ENCODE data around the gene GYG2. TPM values are rescaled to one million over a fixed set of nuclear protein-coding genes. Genes with fewer than 3 reads are reported as not detected.

The GYG2 gene
- polyA plus RNA-seq, 1 donor from 2014 or later, result 6.3 TPM

DNA sequence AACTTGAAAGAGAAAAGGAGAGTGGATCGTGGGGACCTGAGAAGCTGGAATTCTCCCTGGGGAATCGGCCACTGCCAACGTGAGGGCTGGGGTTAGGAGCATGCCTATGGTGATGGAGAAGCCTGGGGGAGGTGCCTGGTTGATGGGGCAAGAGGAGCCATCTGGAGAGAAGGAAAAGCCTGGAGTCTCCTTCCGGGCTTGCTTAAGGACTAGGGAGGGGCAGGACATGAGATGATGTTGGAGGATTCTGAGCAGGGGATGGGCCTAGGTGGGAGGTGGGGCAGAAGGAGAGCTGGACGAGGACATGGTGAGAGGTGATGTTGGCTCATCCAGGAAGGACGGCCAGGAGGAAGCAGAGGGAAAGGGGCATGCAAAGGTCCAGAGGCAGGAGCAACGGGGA, 35.0 kb upstream of the GYG2 start:
- no peaks in the 10 kb centered on the region for H3K36me3 ChIP-seq (ENCODE audit: insufficient read depth, low read length)
- no peak overlapping the region for H3K4me2 ChIP-seq (ENCODE audit: low read length)
- H3F3A ChIP-seq (ENCODE audit: insufficient read depth, low read length, poor library complexity, severe bottlenecking), result no peaks in the 10 kb centered on the region
- no peaks in the 10 kb centered on the region for H3K9me2 ChIP-seq (ENCODE audit: insufficient read depth, low read length)
- no peak overlapping the region for H2AFZ ChIP-seq (ENCODE audit: low read depth, low read length)
- H3K79me2 ChIP-seq (replicated peaks; ENCODE audit: insufficient read depth, low read length), result no peaks in the 10 kb centered on the region
- H3K4me3 ChIP-seq (ENCODE audit: low read length), result no peak overlapping the region
- no peak overlapping the region for H3K9ac ChIP-seq (ENCODE audit: low read length)
- H4K20me1 ChIP-seq (ENCODE audit: insufficient read depth), result no peaks in the 10 kb centered on the region
- H3K9me3 ChIP-seq (ENCODE audit: low read length), result no peaks in the 10 kb centered on the region
- H3K27ac ChIP-seq (ENCODE audit: low read length), result no peak overlapping the region
- no peaks in the 10 kb centered on the region for H3K27me3 ChIP-seq (ENCODE audit: insufficient read depth, low read depth, low read length)
- TF ChIP-seq EP300 (conservative IDR thresholded peaks at IDR 0.05; ENCODE audit: poor library complexity, severe bottlenecking), result no peak
- TF ChIP-seq, protein P1, sequence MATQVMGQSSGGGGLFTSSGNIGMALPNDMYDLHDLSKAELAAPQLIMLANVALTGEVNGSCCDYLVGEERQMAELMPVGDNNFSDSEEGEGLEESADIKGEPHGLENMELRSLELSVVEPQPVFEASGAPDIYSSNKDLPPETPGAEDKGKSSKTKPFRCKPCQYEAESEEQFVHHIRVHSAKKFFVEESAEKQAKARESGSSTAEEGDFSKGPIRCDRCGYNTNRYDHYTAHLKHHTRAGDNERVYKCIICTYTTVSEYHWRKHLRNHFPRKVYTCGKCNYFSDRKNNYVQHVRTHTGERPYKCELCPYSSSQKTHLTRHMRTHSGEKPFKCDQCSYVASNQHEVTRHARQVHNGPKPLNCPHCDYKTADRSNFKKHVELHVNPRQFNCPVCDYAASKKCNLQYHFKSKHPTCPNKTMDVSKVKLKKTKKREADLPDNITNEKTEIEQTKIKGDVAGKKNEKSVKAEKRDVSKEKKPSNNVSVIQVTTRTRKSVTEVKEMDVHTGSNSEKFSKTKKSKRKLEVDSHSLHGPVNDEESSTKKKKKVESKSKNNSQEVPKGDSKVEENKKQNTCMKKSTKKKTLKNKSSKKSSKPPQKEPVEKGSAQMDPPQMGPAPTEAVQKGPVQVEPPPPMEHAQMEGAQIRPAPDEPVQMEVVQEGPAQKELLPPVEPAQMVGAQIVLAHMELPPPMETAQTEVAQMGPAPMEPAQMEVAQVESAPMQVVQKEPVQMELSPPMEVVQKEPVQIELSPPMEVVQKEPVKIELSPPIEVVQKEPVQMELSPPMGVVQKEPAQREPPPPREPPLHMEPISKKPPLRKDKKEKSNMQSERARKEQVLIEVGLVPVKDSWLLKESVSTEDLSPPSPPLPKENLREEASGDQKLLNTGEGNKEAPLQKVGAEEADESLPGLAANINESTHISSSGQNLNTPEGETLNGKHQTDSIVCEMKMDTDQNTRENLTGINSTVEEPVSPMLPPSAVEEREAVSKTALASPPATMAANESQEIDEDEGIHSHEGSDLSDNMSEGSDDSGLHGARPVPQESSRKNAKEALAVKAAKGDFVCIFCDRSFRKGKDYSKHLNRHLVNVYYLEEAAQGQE (IDR thresholded peaks at IDR 0.05; ENCODE audit: borderline replicate concordance), result no peak
- no peak for TF ChIP-seq MXI1 (conservative IDR thresholded peaks at IDR 0.05; ENCODE audit: poor library complexity, severe bottlenecking)
- no peak for TF ChIP-seq EZH2 (IDR thresholded peaks at IDR 0.05; ENCODE audit: borderline replicate concordance, insufficient read depth, low read length, poor library complexity, severe bottlenecking)
- TF ChIP-seq RAD21 (conservative IDR thresholded peaks at IDR 0.05), result no peak
- no peak for TF ChIP-seq CTCF (IDR thresholded peaks at IDR 0.05; ENCODE audit: poor library complexity, severe bottlenecking)
- no peak for TF ChIP-seq TAF1 (IDR thresholded peaks at IDR 0.05; ENCODE audit: low read depth)
- no peak for TF ChIP-seq SMC3 (conservative IDR thresholded peaks at IDR 0.05; ENCODE audit: poor library complexity)
- no peak for TF ChIP-seq POLR2AphosphoS5 (IDR thresholded peaks at IDR 0.05)

DNA sequence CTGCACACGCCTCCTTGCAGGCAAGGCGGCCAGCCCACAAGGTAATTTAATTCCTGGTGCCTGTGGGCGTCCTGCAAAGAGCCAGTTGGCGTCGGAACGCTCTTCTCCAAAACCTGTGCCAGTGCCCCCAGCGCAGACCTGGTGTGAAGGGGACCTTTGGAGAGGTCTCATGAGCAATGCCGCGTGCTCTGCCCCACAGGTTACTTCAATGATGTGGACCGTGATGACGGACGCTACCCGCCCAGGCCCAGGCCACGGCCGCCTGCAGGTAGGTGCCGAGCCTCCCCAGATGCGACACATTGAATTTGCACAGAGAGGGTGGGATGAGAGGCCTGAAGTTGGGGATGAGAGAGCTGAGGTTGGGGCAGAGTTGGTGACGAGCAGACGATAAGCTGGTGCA, 34.4 kb upstream of the GYG2 start:
- no peak overlapping the region for H2AFZ ChIP-seq (ENCODE audit: low read depth, low read length)

More for the DNA sequence above, 34.4 kb upstream of the GYG2 start:
- Histone ChIP-seq H3F3A (ENCODE audit: insufficient read depth, low read length, poor library complexity, severe bottlenecking) (no peaks in the 10 kb centered on the region), H3K79me2 (replicated peaks; ENCODE audit: insufficient read depth, low read length) (no peaks in the 10 kb centered on the region), H3K9me2 (ENCODE audit: insufficient read depth, low read length) (no peaks in the 10 kb centered on the region), H3K9me3 (ENCODE audit: low read length) (no peaks in the 10 kb centered on the region), H3K27me3 (ENCODE audit: insufficient read depth, low read depth, low read length) (no peaks in the 10 kb centered on the region), H3K36me3 (ENCODE audit: insufficient read depth, low read length) (no peaks in the 10 kb centered on the region), H3K4me2 (ENCODE audit: low read length) (no peak overlapping the region), H4K20me1 (ENCODE audit: insufficient read depth) (no peaks in the 10 kb centered on the region), H3K4me3 (ENCODE audit: low read length) (no peak overlapping the region), H3K9ac (ENCODE audit: low read length) (no peak overlapping the region), H3K27ac (ENCODE audit: low read length) (no peak overlapping the region)
- TF ChIP-seq CTCF (IDR thresholded peaks at IDR 0.05; ENCODE audit: poor library complexity, severe bottlenecking) (no peak), EZH2 (IDR thresholded peaks at IDR 0.05; ENCODE audit: borderline replicate concordance, insufficient read depth, low read length, poor library complexity, severe bottlenecking) (no peak), TAF1 (IDR thresholded peaks at IDR 0.05; ENCODE audit: low read depth) (no peak), EP300 (conservative IDR thresholded peaks at IDR 0.05; ENCODE audit: poor library complexity, severe bottlenecking) (no peak), POLR2AphosphoS5 (IDR thresholded peaks at IDR 0.05) (no peak), SMC3 (conservative IDR thresholded peaks at IDR 0.05; ENCODE audit: poor library complexity) (no peak), RAD21 (conservative IDR thresholded peaks at IDR 0.05) (no peak)
- TF ChIP-seq, protein P1 (IDR thresholded peaks at IDR 0.05; ENCODE audit: borderline replicate concordance), result no peak

Measured in neural cell (in vitro differentiated cells).